Activated CD8-positive, alpha-beta memory T cell treated with anti-CD3 and anti-CD28 coated beads for 36 hours (primary cell): ENCODE measurements around the gene ZBTB46. TPM values are rescaled to one million over a fixed set of nuclear protein-coding genes. Genes with fewer than 3 reads are reported as not detected.
"Not testable (repeated sequence)": the region's sequence is repeated elsewhere in the genome, so short reads cannot be mapped to it uniquely, and the experiment has no call there.

ENCODE experiments used
- CTCF ChIA-PET: fragments of 350-600 bp; sonication (Branson Sonifier 250); formaldehyde crosslinking; loops from one replicate; lab custom pipeline; 2021; ENCODE audit warnings: antibody characterized with exemption; lab: Charles Lee
- POLR2A ChIA-PET: fragments of 350-600 bp; sonication (Branson Sonifier 250); formaldehyde crosslinking; loops from one replicate; lab custom pipeline; 2021; ENCODE audit warnings: antibody characterized with exemption; lab: Charles Lee
- total RNA-seq, 2 experiments: library from RNA; stranded (reverse); gene quantifications; one replicate each; pipeline ENCODE4 v1.2.3, GENCODE V29; 2021

The ZBTB46 gene
- total RNA-seq, 2 experiments from 2014 or later = 0.25 TPM

GRCh38 chr20:63861365-63861934 is 30.4 kb upstream of the ZBTB46 start, which contains the start of gene ABHD16B:
Gene ABHD16B (plus strand): TSS chr20:63861498. CDS start chr20:63861541, 43 bp downstream.
- CTCF ChIA-PET = interaction anchor here (0.5 kb wide), 1 partner anchor 233 kb away, joined by 3 read pairs; no protein-coding TSS in a partner anchor

GRCh38 chr20:63860325-63861051 is 29.4 kb upstream of the ZBTB46 start:
- CTCF ChIA-PET = no interaction called here
- POLR2A ChIA-PET = no interaction called here

More at GRCh38 chr20:63861365-63861934, 30.4 kb upstream of the ZBTB46 start, which contains the start of gene ABHD16B:
- POLR2A ChIA-PET = no interaction called here

GRCh38 chr20:63859166-63859699 is 28.2 kb upstream of the ZBTB46 start:
- CTCF ChIA-PET = no interaction called here
- POLR2A ChIA-PET = no interaction called here

- CTCF ChIA-PET = no interaction called here
- POLR2A ChIA-PET = no interaction called here
These were observed 27.5 kb upstream of the ZBTB46 start for GRCh38 chr20:63858393-63859165.

GRCh38 chr20:63857764-63858392 is 26.8 kb upstream of the ZBTB46 start:
- ChIA-PET POLR2A (no interaction called here), CTCF (no interaction called here)

GRCh38 chr20:63856098-63856511 is 25.0 kb upstream of the ZBTB46 start:
- POLR2A ChIA-PET = no interaction called here

GRCh38 chr20:63855363-63856097 is 24.5 kb upstream of the ZBTB46 start:
- POLR2A ChIA-PET = no interaction called here
- CTCF ChIA-PET = interaction anchor here (0.6 kb wide), 1 partner anchor 94 kb away, joined by 3 read pairs; no protein-coding TSS in a partner anchor

More at GRCh38 chr20:63856098-63856511, 25.0 kb upstream of the ZBTB46 start:
- CTCF ChIA-PET = no interaction called here

- ChIA-PET POLR2A (interaction anchor here (0.6 kb wide), 1 partner anchor 225 kb away, joined by 5 read pairs; no protein-coding TSS in a partner anchor), CTCF (interaction anchor here (0.6 kb wide), 1 partner anchor 94 kb away, joined by 3 read pairs; no protein-coding TSS in a partner anchor)
These were observed 23.8 kb upstream of the ZBTB46 start for GRCh38 chr20:63854766-63855362.

- CTCF ChIA-PET = no interaction called here
- POLR2A ChIA-PET = interaction anchor here (0.6 kb wide), 1 partner anchor 224 kb away, joined by 5 read pairs; no protein-coding TSS in a partner anchor
These were observed 23.2 kb upstream of the ZBTB46 start for GRCh38 chr20:63854069-63854765.

GRCh38 chr20:63853733-63854068 is 22.6 kb upstream of the ZBTB46 start:
- CTCF ChIA-PET, POLR2A ChIA-PET: not testable (repeated sequence)

GRCh38 chr20:63851548-63851943 is 20.5 kb upstream of the ZBTB46 start:
- CTCF ChIA-PET = interaction anchor here (0.6 to 0.8 kb wide), 6 partner anchors 12 to 144 kb away, joined by 3 to 4 read pairs (median 4); partner anchors contain the start of genes ARFRP1 and ZGPAT
- POLR2A ChIA-PET = not testable (repeated sequence)

GRCh38 chr20:63850689-63851547 is 19.9 kb upstream of the ZBTB46 start:
- POLR2A ChIA-PET = no interaction called here

GRCh38 chr20:63848003-63848911 is 17.2 kb upstream of the ZBTB46 start:
- ChIA-PET POLR2A (interaction anchor here (1.1 kb wide), 1 partner anchor 17 kb away, joined by 3 read pairs; the partner anchor contains the start of gene TPD52L2), CTCF (interaction anchor here (0.9 to 1.4 kb wide), 3 partner anchors 62 to 143 kb away, joined by 3 to 4 read pairs (median 3); no protein-coding TSS in a partner anchor)

More at GRCh38 chr20:63850689-63851547, 19.9 kb upstream of the ZBTB46 start:
- CTCF ChIA-PET = interaction anchor here (0.6 to 0.8 kb wide), 6 partner anchors 13 to 144 kb away, joined by 3 to 4 read pairs (median 4); partner anchors contain the start of genes ARFRP1 and ZGPAT

GRCh38 chr20:63847237-63848002 is 16.4 kb upstream of the ZBTB46 start:
- POLR2A ChIA-PET = interaction anchor here (1.1 kb wide), 1 partner anchor 18 kb away, joined by 3 read pairs; the partner anchor contains the start of gene TPD52L2
- CTCF ChIA-PET = interaction anchor here (0.9 to 1.4 kb wide), 3 partner anchors 61 to 142 kb away, joined by 3 to 4 read pairs (median 3); no protein-coding TSS in a partner anchor
